Fibroblast of lung (primary cell): Measurements from ENCODE around the gene DIP2A. TPM values are rescaled to one million over a fixed set of nuclear protein-coding genes. Genes with fewer than 3 reads are reported as not detected.
A peak's percentile ranks its signal among the peaks of the same experiment; 100 is the strongest.

Experiments used
- DNase-seq, 2 donors: peaks; one replicate each; pipeline versions ENCODE4 v3.0.0 to v3.0.0-alpha.2; 2010; ENCODE audit warnings: low read depth in 2 of 2
- H2AFZ ChIP-seq: 2 replicates; pipeline ENCODE4 v1.5.1; 2012; ENCODE audit warnings: low read length, control low read depth, inconsistent platforms
- H3K27ac ChIP-seq: 2 replicates; pipeline ENCODE4 v1.5.1; 2011; ENCODE audit warnings: low read length, control low read depth; ENCODE audit not compliant: insufficient read depth
- H3K27me3 ChIP-seq: 2 replicates; pipeline ENCODE4 v1.5.1; 2011; ENCODE audit warnings: mild to moderate bottlenecking, low read length; ENCODE audit not compliant: control insufficient read depth, insufficient read depth
- H3K36me3 ChIP-seq: 2 replicates; pipeline ENCODE4 v1.5.1; 2011; ENCODE audit warnings: low read length; ENCODE audit not compliant: control insufficient read depth, insufficient read depth
- H3K4me1 ChIP-seq: 2 replicates; pipeline ENCODE4 v1.5.1; 2011; ENCODE audit warnings: low read length; ENCODE audit not compliant: control insufficient read depth, insufficient read depth; ENCODE audit errors: extremely low read depth
- H3K4me2 ChIP-seq: 2 replicates; pipeline ENCODE4 v1.5.1; 2011; ENCODE audit warnings: low read length, control low read depth; ENCODE audit not compliant: insufficient read depth; ENCODE audit errors: extremely low read depth
- H3K4me3 ChIP-seq, 4 experiments: fragments of 200-600 bp in 1 of 4; sonication (generic) in 1 of 4; replicated peaks in 1 of 4; 2 replicates each; pipeline ENCODE4 v1.5.1; 2011 to 2016; ENCODE audit warnings: low read length in 4 of 4, low read depth in 3 of 4, mild to moderate bottlenecking in 3 of 4, control low read depth in 2 of 4, inconsistent platforms in 1 of 4, mixed read lengths in 1 of 4; ENCODE audit not compliant: insufficient read depth in 1 of 4; ENCODE audit errors: control extremely low read depth in 1 of 4
- H3K79me2 ChIP-seq: 2 replicates; pipeline ENCODE4 v1.5.1; 2012; ENCODE audit warnings: mild to moderate bottlenecking, low read length, inconsistent platforms; ENCODE audit not compliant: control insufficient read depth, insufficient read depth
- H3K9ac ChIP-seq: 2 replicates; pipeline ENCODE4 v1.5.1; 2011; ENCODE audit warnings: mild to moderate bottlenecking, low read length, control low read depth; ENCODE audit not compliant: insufficient read depth
- H3K9me3 ChIP-seq: 2 replicates; pipeline ENCODE4 v1.5.1; 2012; ENCODE audit warnings: low read depth, low read length; ENCODE audit not compliant: control insufficient read depth, insufficient read depth
- H4K20me1 ChIP-seq: 2 replicates; pipeline ENCODE4 v1.5.1; 2011; ENCODE audit warnings: low read length; ENCODE audit not compliant: control insufficient read depth, insufficient read depth; ENCODE audit errors: extremely low read depth
- CTCF ChIP-seq, 2 donors: IDR thresholded peaks in 1 of 2; conservative IDR thresholded peaks in 1 of 2; 1 replicate in 1 of 2; 2 replicates in 1 of 2; pipeline ENCODE4 v1.5.1; 2011 to 2012; ENCODE audit warnings: low read length in 2 of 2, control low read depth in 1 of 2, inconsistent platforms in 1 of 2, low read depth in 1 of 2, mild to moderate bottlenecking in 1 of 2
- EZH2 ChIP-seq: IDR thresholded peaks from 2 replicates; pipeline ENCODE4 v1.5.1; 2012; ENCODE audit warnings: low read length, control low read depth, mild to moderate bottlenecking; ENCODE audit errors: missing control alignments
- polyA plus RNA-seq, 2 donors: library from polyadenylated mRNA; depleted of rRNA in 1 of 2; stranded (reverse) in 1 of 2; unstranded in 1 of 2; fragments of >200 nt; gene quantifications; 2 replicates each; pipeline ENCODE4 v1.2.1, GENCODE V29; 2011 to 2012; ENCODE audit warnings: missing spikeins in 1 of 2
- total RNA-seq: library from RNA; depleted of rRNA; stranded (reverse); fragments of >200 nt; gene quantifications from 2 replicates; pipeline ENCODE4 v1.2.1, GENCODE V29; 2014

The DIP2A gene
- total and polyA plus RNA-seq, 2 donors (not counting 1 experiment from before 2014, with no cell fraction given) = 16.3 to 21.1 TPM

GRCh38 chr21:46452710-46453109 is 6.0 kb upstream of the DIP2A start:
- Histone ChIP-seq H3K79me2 (peaks cover 5% of the 10 kb centered on the region), H3K4me2 (no peak overlapping the region), H3K27me3 (no peaks in the 10 kb centered on the region), H3K4me1 (peaks cover 3% of the 10 kb centered on the region), H2AFZ (no peak overlapping the region), H3K27ac (no peak overlapping the region), H4K20me1 (no peaks in the 10 kb centered on the region), H3K36me3 (no peaks in the 10 kb centered on the region), H3K9ac (no peak overlapping the region), H3K9me3 (no peaks in the 10 kb centered on the region), H3K4me3 (no peak overlapping the region)
- DNase-seq = no peak
- TF ChIP-seq CTCF (conservative IDR thresholded peaks at IDR 0.05 in 1 of 2, IDR thresholded peaks at IDR 0.05 in 1 of 2; ENCODE audit: low read depth in 1 of 2, low read length in 2 of 2) = no peak
- TF ChIP-seq EZH2 = no peak

DNA sequence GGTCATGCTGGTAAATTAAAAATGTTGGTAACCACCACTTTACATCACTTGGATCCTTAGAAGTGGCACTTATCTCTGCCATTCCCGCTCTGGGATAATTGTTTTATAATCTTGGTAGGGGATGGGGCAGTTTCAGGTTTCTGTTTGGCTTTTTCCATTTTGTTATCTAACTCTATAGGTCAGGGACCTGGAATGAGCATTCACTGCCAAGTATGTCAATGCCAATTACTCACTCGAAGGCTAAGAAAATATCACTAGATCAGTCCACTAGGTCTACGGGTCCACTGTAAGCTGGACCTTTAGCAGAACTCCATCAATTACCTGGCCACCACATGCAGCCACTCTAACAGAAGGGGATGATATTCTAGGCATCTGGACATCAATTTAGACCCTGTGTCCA is 4.5 kb upstream of the DIP2A start:
- H3K9me3 ChIP-seq = no peaks in the 10 kb centered on the region
- H3K4me2 ChIP-seq = no peak overlapping the region
- no peak overlapping the region for H2AFZ ChIP-seq
- no peak overlapping the region for H3K4me3 ChIP-seq
- no peaks in the 10 kb centered on the region for H3K27me3 ChIP-seq
- no peak overlapping the region for H3K27ac ChIP-seq
- DNase-seq = peak in 1 of 2 donors; percentile 36
- H3K9ac ChIP-seq = no peak overlapping the region
- no peaks in the 10 kb centered on the region for H4K20me1 ChIP-seq
- TF ChIP-seq CTCF (conservative IDR thresholded peaks at IDR 0.05 in 1 of 2, IDR thresholded peaks at IDR 0.05 in 1 of 2; ENCODE audit: low read depth in 1 of 2, low read length in 2 of 2) (no peak), EZH2 (no peak)
- H3K36me3 ChIP-seq = no peaks in the 10 kb centered on the region
- peaks cover 10% of the 10 kb centered on the region for H3K79me2 ChIP-seq
- peaks cover 3% of the 10 kb centered on the region for H3K4me1 ChIP-seq

DNA sequence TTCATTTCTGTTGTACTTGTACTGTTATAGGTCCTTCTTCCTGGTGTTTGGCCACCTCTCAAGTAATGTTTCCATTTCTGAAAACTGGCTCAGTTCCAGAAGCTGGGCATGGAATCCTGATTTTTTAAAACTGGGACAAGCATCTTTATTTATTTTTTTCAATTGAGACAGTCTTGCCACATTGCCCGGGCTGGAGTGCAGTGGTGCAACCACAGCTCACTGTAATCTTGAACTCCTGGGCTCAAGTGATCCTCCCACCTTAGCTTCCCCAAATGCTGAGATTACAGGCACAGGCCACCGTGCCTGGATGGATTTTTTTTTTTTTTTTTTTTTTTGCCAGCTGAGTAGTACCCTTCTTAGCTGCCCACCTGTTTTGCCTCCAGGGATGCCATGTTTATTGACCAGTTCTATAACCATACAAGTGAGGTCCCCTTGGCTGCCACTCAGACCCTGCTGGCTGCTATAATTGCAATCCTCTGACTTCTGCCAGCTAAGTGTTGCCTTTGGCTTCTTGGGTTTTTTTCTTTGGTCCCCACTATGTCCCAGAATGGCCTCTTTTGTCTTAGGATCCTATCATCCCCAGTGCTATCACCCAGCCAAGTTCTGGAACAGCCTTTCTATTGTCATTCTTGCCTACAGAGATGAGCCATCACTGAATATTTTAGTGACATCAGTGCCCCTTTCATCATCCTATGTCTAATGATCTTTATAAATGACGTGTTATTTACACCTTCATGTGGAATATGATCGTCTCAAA is 3.9 kb upstream of the DIP2A start:
- Histone ChIP-seq H3K4me1 (peaks cover 3% of the 10 kb centered on the region), H2AFZ (no peak overlapping the region), H4K20me1 (no peaks in the 10 kb centered on the region), H3K9ac (no peak overlapping the region), H3K79me2 (peaks cover 14% of the 10 kb centered on the region), H3K27me3 (no peaks in the 10 kb centered on the region), H3K36me3 (no peaks in the 10 kb centered on the region), H3K4me3 (no peak overlapping the region), H3K4me2 (no peak overlapping the region), H3K27ac (no peak overlapping the region), H3K9me3 (no peaks in the 10 kb centered on the region)
- no peak for DNase-seq
- TF ChIP-seq EZH2 = no peak
- no peak for TF ChIP-seq CTCF (conservative IDR thresholded peaks at IDR 0.05 in 1 of 2, IDR thresholded peaks at IDR 0.05 in 1 of 2; ENCODE audit: low read depth in 1 of 2, low read length in 2 of 2)
